ENCODE measurements around the gene POFUT2.

DNA sequence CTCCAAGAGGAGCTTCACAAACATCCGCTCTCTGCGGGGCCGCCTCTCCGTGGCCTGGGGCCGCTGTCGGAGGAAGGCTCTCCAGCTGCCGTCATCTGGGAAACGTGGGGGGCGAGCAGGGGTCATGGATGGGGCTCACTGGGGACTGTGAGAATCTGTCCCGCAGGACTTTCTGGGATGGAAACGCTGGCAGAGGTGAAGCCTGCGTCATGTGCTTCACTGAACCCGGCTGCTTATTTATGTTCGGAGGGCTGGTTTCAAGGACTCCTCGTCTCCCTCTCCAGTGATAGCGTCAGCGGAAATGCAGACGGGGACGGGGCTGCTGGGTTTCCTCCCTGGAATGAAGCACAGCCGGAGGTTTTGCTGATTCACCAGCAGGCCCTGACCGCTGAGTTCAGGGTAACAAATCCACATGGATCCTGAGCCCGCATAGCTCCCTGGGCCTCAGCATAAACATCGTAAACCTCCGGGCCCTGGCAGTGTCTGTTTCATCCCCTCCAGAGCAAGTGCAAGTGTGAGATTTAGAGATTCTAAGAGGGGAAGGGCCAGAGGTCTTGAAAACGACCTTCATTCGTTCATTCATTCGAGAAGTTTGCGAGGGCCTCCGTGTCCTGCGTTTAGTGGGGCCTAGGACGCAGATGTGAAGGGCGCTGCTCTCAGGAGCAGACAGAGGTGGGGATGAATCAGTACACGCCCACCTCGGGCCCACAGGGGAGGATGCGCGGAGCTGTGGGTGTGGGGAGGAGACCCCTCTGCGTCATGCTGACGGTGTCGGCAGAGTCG lies 7.0 kb upstream of the POFUT2 start:
- TF ChIP-seq, protein P1, sequence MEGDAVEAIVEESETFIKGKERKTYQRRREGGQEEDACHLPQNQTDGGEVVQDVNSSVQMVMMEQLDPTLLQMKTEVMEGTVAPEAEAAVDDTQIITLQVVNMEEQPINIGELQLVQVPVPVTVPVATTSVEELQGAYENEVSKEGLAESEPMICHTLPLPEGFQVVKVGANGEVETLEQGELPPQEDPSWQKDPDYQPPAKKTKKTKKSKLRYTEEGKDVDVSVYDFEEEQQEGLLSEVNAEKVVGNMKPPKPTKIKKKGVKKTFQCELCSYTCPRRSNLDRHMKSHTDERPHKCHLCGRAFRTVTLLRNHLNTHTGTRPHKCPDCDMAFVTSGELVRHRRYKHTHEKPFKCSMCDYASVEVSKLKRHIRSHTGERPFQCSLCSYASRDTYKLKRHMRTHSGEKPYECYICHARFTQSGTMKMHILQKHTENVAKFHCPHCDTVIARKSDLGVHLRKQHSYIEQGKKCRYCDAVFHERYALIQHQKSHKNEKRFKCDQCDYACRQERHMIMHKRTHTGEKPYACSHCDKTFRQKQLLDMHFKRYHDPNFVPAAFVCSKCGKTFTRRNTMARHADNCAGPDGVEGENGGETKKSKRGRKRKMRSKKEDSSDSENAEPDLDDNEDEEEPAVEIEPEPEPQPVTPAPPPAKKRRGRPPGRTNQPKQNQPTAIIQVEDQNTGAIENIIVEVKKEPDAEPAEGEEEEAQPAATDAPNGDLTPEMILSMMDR (IDR thresholded peaks at IDR 0.05) = peak in 2 of 3 donors; percentile 3 to 22
- peak; percentile 26 for TF ChIP-seq POLR2A (IDR thresholded peaks at IDR 0.05)

Measured in ovary (tissue), 3 donors.